Choroid plexus epithelial cell (primary cell): ENCODE measurements around the gene PISD.
A peak's percentile ranks its signal among the peaks of the same experiment; 100 is the strongest.

Experiments
- DNase-seq: peaks from one replicate; pipeline ENCODE4 v3.0.0-alpha.2; 2010; ENCODE audit warnings: low read depth
- H3K4me3 ChIP-seq: 2 replicates; pipeline ENCODE4 v1.5.1; 2011; ENCODE audit warnings: low read depth, mild to moderate bottlenecking, control low read depth, low read length, moderate library complexity
- TF ChIP-seq, protein P1 (sequence below): conservative IDR thresholded peaks from 2 replicates; pipeline ENCODE4 v1.5.1; 2011; ENCODE audit warnings: low read depth, mild to moderate bottlenecking, control low read depth, inconsistent platforms, low read length, moderate library complexity

PISD gene

DNA sequence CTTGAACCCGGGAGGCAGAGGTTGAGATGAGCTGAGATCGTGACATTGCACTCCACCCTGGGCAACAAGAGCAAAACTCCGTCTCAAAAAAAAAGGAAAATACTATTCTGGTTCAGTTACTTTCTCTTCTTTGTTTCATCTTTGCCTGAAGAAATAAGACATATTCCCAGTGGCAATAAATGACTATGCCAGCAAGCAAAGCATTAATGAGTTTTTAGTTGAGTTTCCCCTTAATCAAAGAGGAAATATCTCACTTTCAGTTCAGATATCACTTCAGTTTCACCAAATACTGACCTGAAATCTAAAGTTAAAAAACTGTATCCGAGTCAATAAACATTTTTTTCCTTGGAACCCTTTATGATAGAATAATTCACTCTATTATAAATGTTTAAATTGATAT is 10.4 kb downstream of the PISD start:
- DNase-seq: no peak
- TF ChIP-seq, protein P1, sequence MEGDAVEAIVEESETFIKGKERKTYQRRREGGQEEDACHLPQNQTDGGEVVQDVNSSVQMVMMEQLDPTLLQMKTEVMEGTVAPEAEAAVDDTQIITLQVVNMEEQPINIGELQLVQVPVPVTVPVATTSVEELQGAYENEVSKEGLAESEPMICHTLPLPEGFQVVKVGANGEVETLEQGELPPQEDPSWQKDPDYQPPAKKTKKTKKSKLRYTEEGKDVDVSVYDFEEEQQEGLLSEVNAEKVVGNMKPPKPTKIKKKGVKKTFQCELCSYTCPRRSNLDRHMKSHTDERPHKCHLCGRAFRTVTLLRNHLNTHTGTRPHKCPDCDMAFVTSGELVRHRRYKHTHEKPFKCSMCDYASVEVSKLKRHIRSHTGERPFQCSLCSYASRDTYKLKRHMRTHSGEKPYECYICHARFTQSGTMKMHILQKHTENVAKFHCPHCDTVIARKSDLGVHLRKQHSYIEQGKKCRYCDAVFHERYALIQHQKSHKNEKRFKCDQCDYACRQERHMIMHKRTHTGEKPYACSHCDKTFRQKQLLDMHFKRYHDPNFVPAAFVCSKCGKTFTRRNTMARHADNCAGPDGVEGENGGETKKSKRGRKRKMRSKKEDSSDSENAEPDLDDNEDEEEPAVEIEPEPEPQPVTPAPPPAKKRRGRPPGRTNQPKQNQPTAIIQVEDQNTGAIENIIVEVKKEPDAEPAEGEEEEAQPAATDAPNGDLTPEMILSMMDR: no peak
- no peak overlapping the region for H3K4me3 ChIP-seq

DNA sequence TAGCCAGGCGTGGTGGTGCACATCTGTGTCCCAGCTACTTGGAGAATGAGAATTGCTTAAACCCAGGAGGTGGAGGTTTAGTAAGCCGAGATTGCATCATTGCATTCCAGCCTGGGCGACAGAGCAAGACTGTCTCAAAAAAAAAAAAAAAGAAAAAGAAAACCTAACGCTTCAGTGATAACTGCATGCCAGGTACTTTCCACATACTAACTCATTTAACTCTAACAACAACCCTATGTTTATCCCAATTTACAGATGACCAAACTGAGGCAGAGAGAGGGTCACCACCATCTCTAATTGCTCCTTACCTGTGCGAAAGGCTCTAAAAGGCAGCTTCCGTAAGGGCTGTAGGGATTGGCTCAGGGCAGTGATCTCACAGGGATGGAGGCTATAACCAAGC is 11.6 kb downstream of the PISD start:
- peak; percentile 95 for DNase-seq
- H3K4me3 ChIP-seq: no peak overlapping the region
- TF ChIP-seq, protein P1: no peak

DNA sequence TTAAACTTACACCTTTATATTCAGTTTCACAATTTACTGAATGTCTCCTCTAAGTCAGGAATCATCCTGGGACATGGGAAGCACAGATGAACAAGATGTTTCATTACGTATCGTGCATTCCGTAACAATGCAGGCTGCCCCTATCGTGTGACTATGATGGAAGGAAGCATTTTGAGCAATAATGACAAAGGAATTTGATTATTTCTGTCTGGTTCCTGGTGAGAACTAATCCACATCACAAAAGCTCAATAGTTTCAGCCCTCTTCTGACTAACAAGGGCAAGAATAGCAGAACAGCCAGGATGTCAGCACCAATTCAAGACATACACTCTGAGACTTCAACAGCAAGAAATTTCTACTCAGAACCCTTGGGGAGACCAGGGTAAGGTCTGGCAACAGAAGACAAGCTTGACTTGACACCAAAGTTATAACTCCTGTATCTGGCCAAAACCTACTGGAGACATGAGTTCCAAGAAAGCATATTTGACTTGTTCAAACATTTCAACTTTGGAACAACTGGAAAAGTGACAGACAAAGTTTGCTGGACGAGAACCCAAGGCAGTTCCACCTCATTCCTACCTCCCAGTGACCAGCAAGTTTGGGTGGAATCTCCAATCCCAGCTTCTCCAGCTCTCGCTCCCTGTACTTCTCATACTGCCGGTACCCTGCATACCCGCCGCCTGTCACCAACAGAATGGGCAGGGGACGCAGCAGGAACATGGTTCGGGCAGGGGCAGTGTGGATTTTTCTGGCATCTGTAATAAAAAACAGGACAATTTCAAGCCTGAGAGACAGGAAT is 14.3 kb downstream of the PISD start:
- no peak overlapping the region for H3K4me3 ChIP-seq
- DNase-seq: peak; percentile 95
- TF ChIP-seq, protein P1: no peak

DNA sequence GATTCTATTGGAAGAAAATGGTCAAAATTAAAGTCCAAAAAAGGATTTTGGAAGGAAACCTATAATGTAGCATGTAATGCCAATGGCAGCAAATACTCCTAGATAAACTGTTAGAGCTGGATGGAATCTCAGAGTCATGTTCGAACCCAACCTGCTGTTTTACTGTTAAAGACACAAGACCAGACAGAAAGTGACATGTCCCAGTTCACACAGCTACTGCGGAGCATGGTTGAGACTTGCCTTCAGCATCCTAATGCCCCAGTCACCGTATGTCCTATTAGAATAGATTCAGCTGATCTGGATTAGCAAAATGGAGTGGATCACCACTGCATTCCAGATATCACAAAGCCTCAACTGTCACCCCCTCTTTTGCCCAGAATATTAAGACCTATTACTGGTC is 14.9 kb downstream of the PISD start:
- DNase-seq: no peak
- H3K4me3 ChIP-seq: no peak overlapping the region
- TF ChIP-seq, protein P1: no peak

DNA sequence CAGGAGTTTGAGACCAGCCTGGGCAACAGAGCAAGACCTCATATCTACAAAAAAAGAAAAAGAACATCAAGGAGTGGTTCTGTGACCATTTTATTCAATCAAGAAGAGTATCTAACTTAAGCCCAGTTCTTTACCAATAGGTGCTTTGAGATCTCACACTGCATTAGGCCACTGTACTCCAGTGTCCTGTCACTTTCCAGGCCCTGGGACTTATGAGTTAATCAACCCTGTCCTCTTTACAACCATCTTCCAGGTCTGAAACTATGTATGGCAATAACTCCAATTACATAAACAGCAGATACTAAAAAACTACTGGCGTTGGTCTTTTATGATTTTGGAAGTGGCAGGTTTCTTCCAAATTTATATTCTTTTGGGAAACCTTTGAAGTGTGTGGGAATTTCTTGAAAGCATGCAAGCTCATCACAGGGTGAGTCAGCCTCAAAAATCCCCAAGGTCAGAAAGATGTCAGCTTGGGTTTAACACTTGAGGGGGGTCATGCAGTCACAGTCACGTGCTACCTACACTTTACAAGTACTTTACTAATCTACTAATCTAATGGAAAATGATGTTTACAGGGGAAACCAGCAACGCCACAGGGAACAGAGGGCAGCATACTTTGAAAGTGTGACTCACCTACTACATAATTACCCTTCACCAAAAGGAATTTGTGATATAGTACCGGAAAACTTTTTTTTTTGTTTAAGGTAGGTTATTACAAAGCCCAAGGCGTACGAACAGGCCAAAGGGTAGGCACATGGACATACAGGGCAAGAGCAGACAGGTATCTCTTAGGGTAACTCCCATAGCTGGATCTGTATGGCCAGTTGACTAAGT is 15.6 kb downstream of the PISD start:
- DNase-seq: peak; percentile 100
- H3K4me3 ChIP-seq: no peak overlapping the region
- TF ChIP-seq, protein P1: no peak

DNA sequence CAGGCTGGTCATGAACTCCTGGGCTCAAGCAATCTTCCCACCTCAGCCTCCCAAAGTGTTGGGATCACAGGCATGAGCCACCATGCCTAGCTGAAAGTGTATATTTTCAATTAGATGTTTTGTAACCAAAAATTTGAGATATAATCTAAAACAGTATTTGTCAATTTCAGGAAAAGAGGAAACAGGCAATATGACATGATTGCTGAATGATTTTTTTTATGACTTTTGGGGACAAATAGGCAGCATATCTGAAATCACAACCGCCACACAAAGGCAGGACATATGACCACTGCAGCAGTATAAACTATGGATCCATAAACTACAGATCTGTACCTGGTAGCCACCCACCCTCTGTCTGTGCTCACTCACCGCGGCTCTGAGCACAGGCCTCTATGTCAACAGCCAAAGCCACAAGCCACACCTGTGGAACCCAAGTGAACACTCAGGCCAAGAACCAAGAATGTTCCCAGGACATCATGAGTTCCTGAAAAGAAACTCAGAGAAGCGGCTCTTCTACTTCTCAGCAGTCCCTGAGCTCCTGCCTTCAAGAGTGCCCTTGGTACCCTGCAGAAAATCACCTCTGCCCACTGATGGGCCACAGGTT is 22.5 kb downstream of the PISD start:
- TF ChIP-seq, protein P1: no peak
- DNase-seq: no peak
- H3K4me3 ChIP-seq: no peak overlapping the region
